Muscle of leg (tissue), 11 donors: ENCODE data around the gene FAM167B. TPM values are rescaled to one million over a fixed set of nuclear protein-coding genes. Genes with fewer than 3 reads are reported as not detected.
"Not testable (repeated sequence)": the region's sequence is repeated elsewhere in the genome, so short reads cannot be mapped to it uniquely, and the experiment has no call there.

Experiments
- DNase-seq: peaks from one replicate; pipeline ENCODE4 v3.0.0; 2013
- H3K27ac ChIP-seq: one replicate; pipeline ENCODE4 v1.5.1; 2013; ENCODE audit warnings: mild to moderate bottlenecking, low read length, control low read depth
- H3K27me3 ChIP-seq: one replicate; pipeline ENCODE4 v1.6.1; 2013; ENCODE audit warnings: low read length; ENCODE audit not compliant: control insufficient read depth, insufficient read depth
- H3K36me3 ChIP-seq: one replicate; pipeline ENCODE4 v1.6.1; 2013; ENCODE audit warnings: low read length; ENCODE audit not compliant: control insufficient read depth, insufficient read depth
- H3K4me1 ChIP-seq: one replicate; pipeline ENCODE4 v1.6.1; 2013; ENCODE audit warnings: low read length; ENCODE audit not compliant: control insufficient read depth, insufficient read depth
- H3K4me3 ChIP-seq: one replicate; pipeline ENCODE4 v1.5.1; 2013; ENCODE audit warnings: low read length, control low read depth
- H3K9me3 ChIP-seq: replicated peaks from 2 replicates; pipeline ENCODE4 v1.6.1; 2013; ENCODE audit warnings: low read depth, low read length; ENCODE audit not compliant: control insufficient read depth
- WGBS: methylation state at CpG from one replicate; pipeline ENCODE4 v1.1.5; 2013; ENCODE audit warnings: missing lambda C conversion rate; ENCODE audit not compliant: insufficient coverage; 5-methylcytosine and 5-hydroxymethylcytosine counted together
- polyA plus RNA-seq, 8 donors: library from polyadenylated mRNA; unstranded; fragments of 120-200 nt; gene quantifications; one replicate each; pipeline versions ENCODE4 v1.2.1 to v1.2.3, GENCODE V29; 2013; ENCODE audit warnings: inconsistent platforms in 1 of 8, low replicate concordance in 1 of 8; ENCODE audit not compliant: insufficient read length in 8 of 8, insufficient read depth in 1 of 8
- total RNA-seq: library from RNA; stranded (reverse); fragments of 120-200 nt; gene quantifications from one replicate; pipeline ENCODE4 v1.2.4, GENCODE V29; 2013

FAM167B gene
- total and polyA plus RNA-seq, 9 donors = 2.5 to 5.6 (median 4.7) TPM

DNA sequence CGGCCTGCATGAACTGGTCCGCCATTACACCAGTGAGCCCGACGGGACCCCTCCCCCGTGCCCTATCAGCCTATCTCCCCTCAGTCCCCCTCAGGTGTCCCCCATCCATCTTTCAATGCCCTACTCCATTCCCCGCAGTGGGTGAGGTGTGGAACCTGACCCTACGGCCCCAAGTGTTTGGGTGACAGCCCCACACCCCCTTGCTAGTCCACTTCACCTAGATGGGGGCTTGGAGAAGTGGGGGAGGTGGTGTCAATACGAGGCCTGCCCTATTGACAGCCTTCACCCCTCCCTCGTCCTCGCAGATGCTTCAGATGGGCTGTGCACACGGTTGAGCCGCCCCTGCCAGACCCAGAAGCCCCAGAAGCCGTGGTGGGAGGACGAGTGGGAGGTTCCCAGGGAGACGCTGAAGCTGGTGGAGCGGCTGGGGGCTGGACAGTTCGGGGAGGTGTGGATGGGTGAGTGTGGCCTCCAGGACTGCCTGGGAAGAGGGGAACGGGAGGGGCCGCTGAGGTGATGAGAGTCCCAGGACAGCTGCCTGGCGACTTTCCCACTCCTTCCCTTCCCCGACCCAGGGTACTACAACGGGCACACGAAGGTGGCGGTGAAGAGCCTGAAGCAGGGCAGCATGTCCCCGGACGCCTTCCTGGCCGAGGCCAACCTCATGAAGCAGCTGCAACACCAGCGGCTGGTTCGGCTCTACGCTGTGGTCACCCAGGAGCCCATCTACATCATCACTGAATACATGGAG is 29.2 kb downstream of the FAM167B start:
- 67% methylated on average over 14 of the region's 30 CpGs for WGBS
- H3K4me1 ChIP-seq = no peaks in the 10 kb centered on the region
- DNase-seq = no peak
- peaks cover 56% of the 10 kb centered on the region for H3K27me3 ChIP-seq
- no peak overlapping the region for H3K27ac ChIP-seq
- no peak overlapping the region for H3K4me3 ChIP-seq
- H3K36me3 ChIP-seq = no peaks in the 10 kb centered on the region
- H3K9me3 ChIP-seq = no peaks in the 10 kb centered on the region

DNA sequence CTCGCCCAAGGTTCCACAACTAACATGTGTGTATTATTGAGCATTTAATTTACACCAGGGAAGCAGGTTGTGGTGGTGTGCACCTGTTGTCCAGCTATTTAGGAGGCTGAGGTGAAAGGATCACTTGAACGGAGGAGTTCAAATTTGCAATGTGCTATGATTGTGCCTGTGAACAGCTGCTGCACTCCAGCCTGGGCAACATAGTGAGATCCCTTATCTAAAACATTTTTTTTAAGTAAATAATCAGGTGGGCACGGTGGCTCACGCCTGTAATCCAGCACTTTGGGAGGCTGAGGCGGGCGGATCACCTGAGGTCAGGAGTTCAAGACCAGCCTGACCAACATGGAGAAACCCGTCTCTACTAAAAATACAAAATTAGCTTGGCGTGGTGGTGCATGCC is 37.8 kb downstream of the FAM167B start:
- H3K4me3 ChIP-seq, DNase-seq, H3K36me3 ChIP-seq, H3K27me3 ChIP-seq, H3K4me1 ChIP-seq, H3K27ac ChIP-seq, H3K9me3 ChIP-seq: not testable (repeated sequence)
- 100% methylated on average over 1 of the region's 8 CpGs for WGBS

DNA sequence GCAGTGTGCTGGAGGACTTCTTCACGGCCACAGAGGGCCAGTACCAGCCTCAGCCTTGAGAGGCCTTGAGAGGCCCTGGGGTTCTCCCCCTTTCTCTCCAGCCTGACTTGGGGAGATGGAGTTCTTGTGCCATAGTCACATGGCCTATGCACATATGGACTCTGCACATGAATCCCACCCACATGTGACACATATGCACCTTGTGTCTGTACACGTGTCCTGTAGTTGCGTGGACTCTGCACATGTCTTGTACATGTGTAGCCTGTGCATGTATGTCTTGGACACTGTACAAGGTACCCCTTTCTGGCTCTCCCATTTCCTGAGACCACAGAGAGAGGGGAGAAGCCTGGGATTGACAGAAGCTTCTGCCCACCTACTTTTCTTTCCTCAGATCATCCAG is 38.6 kb downstream of the FAM167B start:
- WGBS = 100% methylated on average over 3 of the region's 3 CpGs
- Histone ChIP-seq H3K4me1 (no peaks in the 10 kb centered on the region), H3K27ac (no peak overlapping the region), H3K36me3 (no peaks in the 10 kb centered on the region), H3K4me3 (no peak overlapping the region), H3K9me3 (no peaks in the 10 kb centered on the region), H3K27me3 (no peaks in the 10 kb centered on the region)
- DNase-seq = no peak

DNA sequence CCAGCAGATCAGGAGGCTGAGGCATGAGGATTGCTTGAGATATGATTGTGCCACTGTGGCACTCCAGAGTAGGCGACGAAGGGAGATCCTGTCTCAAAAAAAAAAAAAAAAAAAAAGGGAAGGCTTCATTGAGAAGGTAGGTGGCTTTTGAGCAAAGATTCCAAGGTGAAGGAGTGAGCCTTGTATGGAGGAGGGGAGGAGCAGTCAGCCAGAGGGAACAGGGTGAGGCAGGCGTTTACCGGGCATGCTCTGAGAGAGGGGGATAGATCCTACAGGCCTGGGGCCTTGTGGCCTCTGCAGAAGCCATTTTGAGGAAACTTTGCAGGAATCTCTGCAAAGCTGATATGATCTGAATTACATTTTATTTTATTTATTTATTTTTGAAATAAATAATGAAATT is 39.7 kb downstream of the FAM167B start:
- no peak for DNase-seq

DNA sequence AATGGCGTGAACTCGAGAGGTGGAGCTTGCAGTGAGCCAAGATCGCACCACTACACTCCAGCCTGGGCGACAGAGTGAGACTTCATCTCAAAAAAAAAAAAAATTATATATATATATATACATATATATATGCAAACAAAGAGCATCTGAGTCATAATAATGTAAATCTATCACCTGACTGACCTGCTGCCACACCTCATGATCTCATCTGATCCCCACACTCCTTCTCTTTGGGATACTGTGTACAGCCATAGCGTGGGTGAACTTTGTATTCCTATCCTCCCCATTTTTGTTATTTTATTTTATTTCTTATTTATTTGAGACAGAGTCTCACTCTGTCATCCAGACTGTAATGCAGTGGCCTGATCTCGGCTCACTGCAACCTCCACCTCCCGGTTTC is 42.2 kb downstream of the FAM167B start:
- H3K9me3 ChIP-seq = no peaks in the 10 kb centered on the region
- H3K27me3 ChIP-seq = no peaks in the 10 kb centered on the region
- DNase-seq = no peak
- no peak overlapping the region for H3K4me3 ChIP-seq
- H3K4me1 ChIP-seq = peaks cover 8% of the 10 kb centered on the region
- no peak overlapping the region for H3K27ac ChIP-seq
- 93% methylated on average over 2 of the region's 7 CpGs for WGBS
- H3K36me3 ChIP-seq = no peaks in the 10 kb centered on the region

More for the DNA sequence above, 39.7 kb downstream of the FAM167B start:
- Histone ChIP-seq H3K9me3 (no peaks in the 10 kb centered on the region), H3K4me3 (no peak overlapping the region), H3K27me3 (no peaks in the 10 kb centered on the region), H3K27ac (no peak overlapping the region), H3K36me3 (no peaks in the 10 kb centered on the region), H3K4me1 (no peaks in the 10 kb centered on the region)
- 91% methylated on average over 4 of the region's 4 CpGs for WGBS

DNA sequence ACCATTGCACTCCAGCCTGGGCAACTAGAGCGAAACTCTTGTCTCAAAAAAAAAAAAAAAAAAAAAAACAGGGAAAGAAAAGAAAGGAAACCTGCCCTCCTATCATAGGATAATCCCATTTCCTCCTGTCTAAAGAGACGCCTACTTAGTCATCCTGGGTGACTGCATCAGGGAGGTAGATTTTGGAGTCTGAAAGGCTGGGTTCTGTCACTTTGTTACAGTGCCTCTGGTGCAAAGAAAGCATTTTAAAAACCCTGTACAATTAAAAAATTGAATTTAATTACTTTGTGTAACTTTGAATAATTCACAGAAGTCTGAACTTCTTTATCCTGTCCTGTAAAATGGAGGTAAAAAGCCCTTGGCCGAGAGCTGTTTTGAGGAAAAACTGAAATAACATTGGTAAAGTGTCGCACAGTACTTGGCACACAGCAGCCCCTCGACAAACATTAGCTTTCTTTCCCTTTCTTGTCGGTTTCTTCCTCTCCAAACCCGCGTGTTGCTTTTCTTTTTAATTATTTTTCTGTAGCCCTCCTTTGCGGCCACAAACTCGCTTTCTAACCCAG is 44.2 kb downstream of the FAM167B start:
- Histone ChIP-seq H3K9me3 (no peaks in the 10 kb centered on the region), H3K4me1 (peaks cover 8% of the 10 kb centered on the region), H3K4me3 (peak overlapping the region; percentile 82), H3K27me3 (no peaks in the 10 kb centered on the region), H3K36me3 (no peaks in the 10 kb centered on the region), H3K27ac (peak overlapping the region; percentile 39)
- DNase-seq = no peak
- WGBS = 76% methylated on average over 7 of the region's 10 CpGs

DNA sequence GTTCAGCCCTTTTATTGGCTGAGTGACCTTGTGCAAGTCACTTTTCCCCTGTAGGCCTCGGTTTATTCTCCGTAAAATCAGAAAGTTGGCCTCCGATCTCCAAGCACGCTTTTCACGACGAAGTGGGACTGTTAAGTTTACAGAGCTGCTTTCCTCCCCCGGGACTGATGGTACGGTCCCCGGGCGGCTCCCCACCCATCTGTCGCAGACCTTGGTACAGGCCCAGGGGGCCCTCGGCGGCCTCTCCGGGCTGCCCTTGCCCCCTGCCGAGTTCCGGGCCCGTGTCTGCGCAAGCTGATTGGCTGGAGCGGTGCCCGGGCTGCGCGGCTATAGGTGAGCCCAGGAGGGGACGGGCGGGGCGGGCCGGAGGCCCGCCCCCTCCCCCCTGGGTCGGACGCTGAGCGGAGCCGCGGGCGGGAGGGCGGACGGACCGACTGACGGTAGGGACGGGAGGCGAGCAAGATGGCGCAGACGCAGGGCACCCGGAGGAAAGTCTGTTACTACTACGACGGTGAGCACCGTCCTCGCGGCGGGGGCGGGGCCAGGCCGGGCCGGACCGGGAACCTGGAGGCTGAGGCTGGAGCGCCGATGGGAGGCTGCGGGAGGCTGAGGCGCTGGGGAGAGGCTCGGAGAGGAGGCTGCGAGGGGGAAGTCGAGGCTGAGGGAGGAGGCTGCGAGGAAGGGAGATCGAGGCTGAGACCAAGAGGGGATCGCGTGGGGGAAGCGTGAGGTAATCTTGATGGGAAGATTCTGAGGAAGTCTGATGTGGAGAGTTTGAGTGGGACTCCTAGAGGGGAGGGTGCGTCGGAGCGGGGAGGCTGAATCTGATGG is 44.9 kb downstream of the FAM167B start, which contains the start of gene HDAC1:
Gene HDAC1 (plus strand): TSS at position 376 of the 831 bp plus-strand sequence. CDS start 87 bp downstream, at position 463.
- DNase-seq = peak; percentile 93
- Histone ChIP-seq H3K4me3 (peak within 1 kb of the TSS; percentile 82), H3K27me3 (no peaks in the 10 kb centered on the region), H3K9me3 (no peaks in the 10 kb centered on the region), H3K36me3 (no peaks in the 10 kb centered on the region), H3K4me1 (peaks cover 8% of the 10 kb centered on the region), H3K27ac (peak within 1 kb of the TSS; percentile 82)
- under 1% methylated on average over 60 of the region's 67 CpGs for WGBS

DNA sequence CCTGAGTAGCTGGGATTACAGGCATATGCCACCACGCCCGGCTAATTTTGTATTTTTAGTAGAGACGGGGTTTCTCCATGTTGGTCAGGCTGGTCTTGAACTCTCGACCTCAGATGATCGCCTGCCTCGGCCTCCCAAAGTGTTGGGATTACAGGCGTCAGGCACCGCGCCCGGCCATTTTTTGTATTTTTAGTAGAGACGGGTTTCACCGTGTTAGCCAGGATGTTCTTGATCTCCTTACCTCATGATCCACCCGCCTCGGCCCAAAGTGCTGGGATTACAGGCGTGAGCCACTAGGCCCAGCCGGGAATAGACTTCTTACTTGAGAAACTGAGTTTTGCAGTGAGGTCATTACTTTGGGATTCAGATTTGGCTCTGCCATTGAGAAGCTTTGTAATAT is 51.2 kb downstream of the FAM167B start:
- DNase-seq, H3K9me3 ChIP-seq, H3K27ac ChIP-seq, H3K4me1 ChIP-seq, H3K36me3 ChIP-seq, H3K27me3 ChIP-seq, H3K4me3 ChIP-seq: not testable (repeated sequence)
- 92% methylated on average over 4 of the region's 16 CpGs for WGBS
